ENCODE measurements around the gene SRPK1. TPM values are rescaled to one million over a fixed set of nuclear protein-coding genes. Genes with fewer than 3 reads are reported as not detected.

Gene SRPK1
- total and polyA plus RNA-seq, 2 of the 13 experiments (the other 11 are each of a cell fraction or from before 2014, with no cell fraction given), result 56.4 to 142 TPM

- peak; percentile 92 for TF ChIP-seq ZMYM4 (CRISPR knock-in tag; IDR thresholded peaks at IDR 0.05)
- TF ChIP-seq, protein P1, sequence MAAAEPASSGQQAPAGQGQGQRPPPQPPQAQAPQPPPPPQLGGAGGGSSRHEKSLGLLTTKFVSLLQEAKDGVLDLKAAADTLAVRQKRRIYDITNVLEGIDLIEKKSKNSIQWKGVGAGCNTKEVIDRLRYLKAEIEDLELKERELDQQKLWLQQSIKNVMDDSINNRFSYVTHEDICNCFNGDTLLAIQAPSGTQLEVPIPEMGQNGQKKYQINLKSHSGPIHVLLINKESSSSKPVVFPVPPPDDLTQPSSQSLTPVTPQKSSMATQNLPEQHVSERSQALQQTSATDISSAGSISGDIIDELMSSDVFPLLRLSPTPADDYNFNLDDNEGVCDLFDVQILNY (CRISPR knock-in tag; conservative IDR thresholded peaks at IDR 0.05), result peak; percentile 81
- TF ChIP-seq ZNF335 (CRISPR knock-in tag; IDR thresholded peaks at IDR 0.05), result peak; percentile 46; the same call in 1 of the 2 replicates
- TF ChIP-seq, protein P2, sequence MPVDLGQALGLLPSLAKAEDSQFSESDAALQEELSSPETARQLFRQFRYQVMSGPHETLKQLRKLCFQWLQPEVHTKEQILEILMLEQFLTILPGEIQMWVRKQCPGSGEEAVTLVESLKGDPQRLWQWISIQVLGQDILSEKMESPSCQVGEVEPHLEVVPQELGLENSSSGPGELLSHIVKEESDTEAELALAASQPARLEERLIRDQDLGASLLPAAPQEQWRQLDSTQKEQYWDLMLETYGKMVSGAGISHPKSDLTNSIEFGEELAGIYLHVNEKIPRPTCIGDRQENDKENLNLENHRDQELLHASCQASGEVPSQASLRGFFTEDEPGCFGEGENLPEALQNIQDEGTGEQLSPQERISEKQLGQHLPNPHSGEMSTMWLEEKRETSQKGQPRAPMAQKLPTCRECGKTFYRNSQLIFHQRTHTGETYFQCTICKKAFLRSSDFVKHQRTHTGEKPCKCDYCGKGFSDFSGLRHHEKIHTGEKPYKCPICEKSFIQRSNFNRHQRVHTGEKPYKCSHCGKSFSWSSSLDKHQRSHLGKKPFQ (CRISPR knock-in tag; IDR thresholded peaks at IDR 0.05; ENCODE audit: insufficient replicate concordance), result peak; percentile 80
- TF ChIP-seq HBP1 (CRISPR knock-in tag; IDR thresholded peaks at IDR 0.05; ENCODE audit: low read depth), result peak; percentile 77; the same call in 1 of the 2 replicates
- TF ChIP-seq SYNCRIP (IDR thresholded peaks at IDR 0.05; ENCODE audit: insufficient read depth, low read depth, low read length), result no peak
- TF ChIP-seq, protein P3, sequence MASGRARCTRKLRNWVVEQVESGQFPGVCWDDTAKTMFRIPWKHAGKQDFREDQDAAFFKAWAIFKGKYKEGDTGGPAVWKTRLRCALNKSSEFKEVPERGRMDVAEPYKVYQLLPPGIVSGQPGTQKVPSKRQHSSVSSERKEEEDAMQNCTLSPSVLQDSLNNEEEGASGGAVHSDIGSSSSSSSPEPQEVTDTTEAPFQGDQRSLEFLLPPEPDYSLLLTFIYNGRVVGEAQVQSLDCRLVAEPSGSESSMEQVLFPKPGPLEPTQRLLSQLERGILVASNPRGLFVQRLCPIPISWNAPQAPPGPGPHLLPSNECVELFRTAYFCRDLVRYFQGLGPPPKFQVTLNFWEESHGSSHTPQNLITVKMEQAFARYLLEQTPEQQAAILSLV (CRISPR knock-in tag; IDR thresholded peaks at IDR 0.05; ENCODE audit: borderline replicate concordance), result peak; percentile 94; the same call in 1 of the 2 replicates
- TF ChIP-seq SATB2 (CRISPR knock-in tag; IDR thresholded peaks at IDR 0.05), result no peak; the same call in 1 of the 2 replicates
- TF ChIP-seq ZNF331 (CRISPR knock-in tag; IDR thresholded peaks at IDR 0.05), result peak; percentile 90
- peak; percentile 99 for TF ChIP-seq MTERF4 (CRISPR knock-in tag; IDR thresholded peaks at IDR 0.05)
- TF ChIP-seq ZNF224 (CRISPR knock-in tag; IDR thresholded peaks at IDR 0.05), result peak; percentile 69; the same call in 1 of the 2 replicates
- TF ChIP-seq ZSCAN20 (CRISPR knock-in tag; IDR thresholded peaks at IDR 0.05; ENCODE audit: borderline replicate concordance), result peak; percentile 96; the same call in 1 of the 2 replicates
- peak; percentile 88 for TF ChIP-seq JUN (CRISPR knock-in tag; IDR thresholded peaks at IDR 0.05)
- peak; percentile 56; the same call in 1 of the 2 replicates for TF ChIP-seq ZNF503 (CRISPR knock-in tag; IDR thresholded peaks at IDR 0.05)
- TF ChIP-seq ZNF333 (CRISPR knock-in tag; IDR thresholded peaks at IDR 0.05; ENCODE audit: borderline replicate concordance), result peak; percentile 70; the same call in 1 of the 2 replicates
- peak; percentile 92 for TF ChIP-seq ZBTB38 (CRISPR knock-in tag; IDR thresholded peaks at IDR 0.05)
- peak; percentile 86; the same call in 1 of the 2 replicates for TF ChIP-seq E2F2 (CRISPR knock-in tag; IDR thresholded peaks at IDR 0.05; ENCODE audit: borderline replicate concordance)
- no peak; the same call in none of the 2 replicates for TF ChIP-seq MIER2 (CRISPR knock-in tag; IDR thresholded peaks at IDR 0.05)
Measured at GRCh38 chr6:35920793-35921732, at the start of gene SRPK1 (continued).

Measured in HepG2 (cell line).